Transverse colon (tissue), 4 donors: Measurements from ENCODE around the gene GPR78.

ENCODE experiments used
- CTCF ChIP-seq, 5 experiments: fragments of 200-600 bp in 3 of 5; fragments of 450-650 bp in 2 of 5; sonication (generic) in 3 of 5; IDR thresholded peaks; 1 replicate in 2 of 5; 2 replicates in 3 of 5; pipeline ENCODE4 v1.5.1; 2016 to 2017; ENCODE audit warnings: antibody characterized with exemption in 5 of 5, inconsistent platforms in 3 of 5, mild to moderate bottlenecking in 2 of 5, moderate library complexity in 1 of 5
- POLR2A ChIP-seq: fragments of 450-650 bp; IDR thresholded peaks from one replicate; pipeline ENCODE4 v1.6.1; 2016; ENCODE audit warnings: antibody characterized with exemption, mild to moderate bottlenecking, moderate library complexity
- POLR2AphosphoS5 ChIP-seq, 3 donors: sonication (generic); formaldehyde crosslinking; IDR thresholded peaks; one replicate each; pipeline ENCODE4 v1.6.1; 2016; ENCODE audit warnings: antibody characterized with exemption in 3 of 3

- TF ChIP-seq CTCF (IDR thresholded peaks at IDR 0.05) (no peak), POLR2A (no peak), POLR2AphosphoS5 (IDR thresholded peaks at IDR 0.05) (no peak)
Measured at GRCh38 chr4:8541981-8542715, 38.0 kb upstream of the GPR78 start.
